ENCODE data around the gene CNIH1. TPM values are rescaled to one million over a fixed set of nuclear protein-coding genes. Genes with fewer than 3 reads are reported as not detected.

CNIH1 gene
- total and polyA plus RNA-seq, 2 of the 13 experiments (the other 11 are each of a cell fraction or from before 2014, with no cell fraction given): 166 to 421 TPM

DNA sequence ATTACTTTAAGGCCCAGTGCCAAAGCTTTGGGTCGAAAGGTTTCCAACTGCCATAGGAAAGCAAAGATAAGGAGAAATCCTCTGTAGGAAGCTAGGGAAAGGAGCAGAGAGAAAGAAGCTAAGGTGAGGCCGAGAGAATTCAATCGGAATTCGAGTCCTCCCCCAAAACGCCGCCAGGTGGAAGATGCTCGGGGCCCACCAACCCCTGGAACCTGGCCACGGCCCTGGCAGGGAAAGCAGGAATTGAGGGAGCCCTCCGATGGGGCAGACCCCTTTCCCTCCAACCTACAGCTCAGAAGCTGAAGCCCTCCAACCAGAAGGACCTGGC lies 47.1 kb upstream of the CNIH1 start (continued):
- TF ChIP-seq, protein P1, sequence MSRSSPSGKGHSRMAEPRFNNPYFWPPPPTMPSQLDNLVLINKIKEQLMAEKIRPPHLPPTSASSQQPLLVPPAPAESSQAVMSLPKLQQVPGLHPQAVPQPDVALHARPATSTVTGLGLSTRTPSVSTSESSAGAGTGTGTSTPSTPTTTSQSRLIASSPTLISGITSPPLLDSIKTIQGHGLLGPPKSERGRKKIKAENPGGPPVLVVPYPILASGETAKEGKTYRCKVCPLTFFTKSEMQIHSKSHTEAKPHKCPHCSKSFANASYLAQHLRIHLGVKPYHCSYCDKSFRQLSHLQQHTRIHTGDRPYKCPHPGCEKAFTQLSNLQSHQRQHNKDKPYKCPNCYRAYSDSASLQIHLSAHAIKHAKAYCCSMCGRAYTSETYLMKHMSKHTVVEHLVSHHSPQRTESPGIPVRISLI (CRISPR knock-in tag; IDR thresholded peaks at IDR 0.05; ENCODE audit: borderline replicate concordance): no peak
- TF ChIP-seq MTA1 (CRISPR knock-in tag; IDR thresholded peaks at IDR 0.05; ENCODE audit: borderline replicate concordance) (no peak), MTF1 (CRISPR knock-in tag; IDR thresholded peaks at IDR 0.05) (no peak), SOX5 (CRISPR knock-in tag; IDR thresholded peaks at IDR 0.05; ENCODE audit: borderline replicate concordance) (0 out of 2 replicates have a peak, but pooled peaks have one; percentile 1), ZNF124 (CRISPR knock-in tag; IDR thresholded peaks at IDR 0.05) (no peak), EHMT2 (IDR thresholded peaks at IDR 0.05; ENCODE audit: borderline replicate concordance, low read depth, low read length) (no peak), ZNF256 (CRISPR knock-in tag; conservative IDR thresholded peaks at IDR 0.05) (no peak), THAP11 (CRISPR knock-in tag; IDR thresholded peaks at IDR 0.05) (no peak), KDM5A (IDR thresholded peaks at IDR 0.05; ENCODE audit: borderline replicate concordance, low read length) (no peak), TSC22D2 (CRISPR knock-in tag; IDR thresholded peaks at IDR 0.05; ENCODE audit: borderline replicate concordance) (0 out of 2 replicates have a peak, but pooled peaks have one; percentile 8), NFE2L2 (IDR thresholded peaks at IDR 0.05; ENCODE audit: low read length) (no peak), ZNF749 (CRISPR knock-in tag; IDR thresholded peaks at IDR 0.05; ENCODE audit: borderline replicate concordance) (no peak), ZNF572 (CRISPR knock-in tag; IDR thresholded peaks at IDR 0.05) (no peak)
- TF ChIP-seq, protein P2, sequence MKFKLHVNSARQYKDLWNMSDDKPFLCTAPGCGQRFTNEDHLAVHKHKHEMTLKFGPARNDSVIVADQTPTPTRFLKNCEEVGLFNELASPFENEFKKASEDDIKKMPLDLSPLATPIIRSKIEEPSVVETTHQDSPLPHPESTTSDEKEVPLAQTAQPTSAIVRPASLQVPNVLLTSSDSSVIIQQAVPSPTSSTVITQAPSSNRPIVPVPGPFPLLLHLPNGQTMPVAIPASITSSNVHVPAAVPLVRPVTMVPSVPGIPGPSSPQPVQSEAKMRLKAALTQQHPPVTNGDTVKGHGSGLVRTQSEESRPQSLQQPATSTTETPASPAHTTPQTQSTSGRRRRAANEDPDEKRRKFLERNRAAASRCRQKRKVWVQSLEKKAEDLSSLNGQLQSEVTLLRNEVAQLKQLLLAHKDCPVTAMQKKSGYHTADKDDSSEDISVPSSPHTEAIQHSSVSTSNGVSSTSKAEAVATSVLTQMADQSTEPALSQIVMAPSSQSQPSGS (CRISPR knock-in tag; IDR thresholded peaks at IDR 0.05): no peak
- TF ChIP-seq, protein P3, sequence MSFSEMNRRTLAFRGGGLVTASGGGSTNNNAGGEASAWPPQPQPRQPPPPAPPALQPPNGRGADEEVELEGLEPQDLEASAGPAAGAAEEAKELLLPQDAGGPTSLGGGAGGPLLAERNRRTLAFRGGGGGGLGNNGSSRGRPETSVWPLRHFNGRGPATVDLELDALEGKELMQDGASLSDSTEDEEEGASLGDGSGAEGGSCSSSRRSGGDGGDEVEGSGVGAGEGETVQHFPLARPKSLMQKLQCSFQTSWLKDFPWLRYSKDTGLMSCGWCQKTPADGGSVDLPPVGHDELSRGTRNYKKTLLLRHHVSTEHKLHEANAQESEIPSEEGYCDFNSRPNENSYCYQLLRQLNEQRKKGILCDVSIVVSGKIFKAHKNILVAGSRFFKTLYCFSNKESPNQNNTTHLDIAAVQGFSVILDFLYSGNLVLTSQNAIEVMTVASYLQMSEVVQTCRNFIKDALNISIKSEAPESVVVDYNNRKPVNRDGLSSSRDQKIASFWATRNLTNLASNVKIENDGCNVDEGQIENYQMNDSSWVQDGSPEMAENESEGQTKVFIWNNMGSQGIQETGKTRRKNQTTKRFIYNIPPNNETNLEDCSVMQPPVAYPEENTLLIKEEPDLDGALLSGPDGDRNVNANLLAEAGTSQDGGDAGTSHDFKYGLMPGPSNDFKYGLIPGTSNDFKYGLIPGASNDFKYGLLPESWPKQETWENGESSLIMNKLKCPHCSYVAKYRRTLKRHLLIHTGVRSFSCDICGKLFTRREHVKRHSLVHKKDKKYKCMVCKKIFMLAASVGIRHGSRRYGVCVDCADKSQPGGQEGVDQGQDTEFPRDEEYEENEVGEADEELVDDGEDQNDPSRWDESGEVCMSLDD (CRISPR knock-in tag; IDR thresholded peaks at IDR 0.05; ENCODE audit: borderline replicate concordance): no peak
- TF ChIP-seq, protein P4, sequence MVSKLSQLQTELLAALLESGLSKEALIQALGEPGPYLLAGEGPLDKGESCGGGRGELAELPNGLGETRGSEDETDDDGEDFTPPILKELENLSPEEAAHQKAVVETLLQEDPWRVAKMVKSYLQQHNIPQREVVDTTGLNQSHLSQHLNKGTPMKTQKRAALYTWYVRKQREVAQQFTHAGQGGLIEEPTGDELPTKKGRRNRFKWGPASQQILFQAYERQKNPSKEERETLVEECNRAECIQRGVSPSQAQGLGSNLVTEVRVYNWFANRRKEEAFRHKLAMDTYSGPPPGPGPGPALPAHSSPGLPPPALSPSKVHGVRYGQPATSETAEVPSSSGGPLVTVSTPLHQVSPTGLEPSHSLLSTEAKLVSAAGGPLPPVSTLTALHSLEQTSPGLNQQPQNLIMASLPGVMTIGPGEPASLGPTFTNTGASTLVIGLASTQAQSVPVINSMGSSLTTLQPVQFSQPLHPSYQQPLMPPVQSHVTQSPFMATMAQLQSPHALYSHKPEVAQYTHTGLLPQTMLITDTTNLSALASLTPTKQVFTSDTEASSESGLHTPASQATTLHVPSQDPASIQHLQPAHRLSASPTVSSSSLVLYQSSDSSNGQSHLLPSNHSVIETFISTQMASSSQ (IDR thresholded peaks at IDR 0.05; ENCODE audit: low read depth): no peak
- TF ChIP-seq, protein P4 (CRISPR knock-in tag; IDR thresholded peaks at IDR 0.05; ENCODE audit: borderline replicate concordance): no peak
- TF ChIP-seq, protein P5, sequence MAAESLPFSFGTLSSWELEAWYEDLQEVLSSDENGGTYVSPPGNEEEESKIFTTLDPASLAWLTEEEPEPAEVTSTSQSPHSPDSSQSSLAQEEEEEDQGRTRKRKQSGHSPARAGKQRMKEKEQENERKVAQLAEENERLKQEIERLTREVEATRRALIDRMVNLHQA (CRISPR knock-in tag; IDR thresholded peaks at IDR 0.05): no peak
- TF ChIP-seq, protein P6, sequence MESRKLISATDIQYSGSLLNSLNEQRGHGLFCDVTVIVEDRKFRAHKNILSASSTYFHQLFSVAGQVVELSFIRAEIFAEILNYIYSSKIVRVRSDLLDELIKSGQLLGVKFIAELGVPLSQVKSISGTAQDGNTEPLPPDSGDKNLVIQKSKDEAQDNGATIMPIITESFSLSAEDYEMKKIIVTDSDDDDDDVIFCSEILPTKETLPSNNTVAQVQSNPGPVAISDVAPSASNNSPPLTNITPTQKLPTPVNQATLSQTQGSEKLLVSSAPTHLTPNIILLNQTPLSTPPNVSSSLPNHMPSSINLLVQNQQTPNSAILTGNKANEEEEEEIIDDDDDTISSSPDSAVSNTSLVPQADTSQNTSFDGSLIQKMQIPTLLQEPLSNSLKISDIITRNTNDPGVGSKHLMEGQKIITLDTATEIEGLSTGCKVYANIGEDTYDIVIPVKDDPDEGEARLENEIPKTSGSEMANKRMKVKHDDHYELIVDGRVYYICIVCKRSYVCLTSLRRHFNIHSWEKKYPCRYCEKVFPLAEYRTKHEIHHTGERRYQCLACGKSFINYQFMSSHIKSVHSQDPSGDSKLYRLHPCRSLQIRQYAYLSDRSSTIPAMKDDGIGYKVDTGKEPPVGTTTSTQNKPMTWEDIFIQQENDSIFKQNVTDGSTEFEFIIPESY (CRISPR knock-in tag; IDR thresholded peaks at IDR 0.05): no peak

Data from HepG2 (cell line).